ENCODE data around the gene NCOA7.
"Not testable (repeated sequence)": the region's sequence is repeated elsewhere in the genome, so short reads cannot be mapped to it uniquely, and the experiment has no call there.

The NCOA7 gene

DNA sequence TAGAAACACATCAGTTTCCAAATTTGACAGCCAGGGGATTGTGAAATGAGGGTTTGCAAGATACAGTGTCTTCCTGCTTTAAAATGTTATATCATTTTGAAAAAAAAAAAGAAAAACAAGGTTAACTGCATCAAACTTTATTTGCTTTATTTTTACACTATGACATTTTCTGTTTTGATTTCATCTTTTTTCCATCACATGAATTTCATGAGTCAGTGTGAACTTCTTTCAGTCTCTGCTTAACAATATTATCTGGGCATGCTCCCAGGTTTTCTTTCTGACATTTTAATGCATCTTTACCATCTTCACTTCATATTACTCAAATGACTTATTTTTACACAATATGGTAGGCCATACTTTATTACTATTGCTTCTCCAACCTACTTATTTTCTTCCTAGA, 1.9 kb downstream of the NCOA7 start:
- no peak for DNase-seq

DNA sequence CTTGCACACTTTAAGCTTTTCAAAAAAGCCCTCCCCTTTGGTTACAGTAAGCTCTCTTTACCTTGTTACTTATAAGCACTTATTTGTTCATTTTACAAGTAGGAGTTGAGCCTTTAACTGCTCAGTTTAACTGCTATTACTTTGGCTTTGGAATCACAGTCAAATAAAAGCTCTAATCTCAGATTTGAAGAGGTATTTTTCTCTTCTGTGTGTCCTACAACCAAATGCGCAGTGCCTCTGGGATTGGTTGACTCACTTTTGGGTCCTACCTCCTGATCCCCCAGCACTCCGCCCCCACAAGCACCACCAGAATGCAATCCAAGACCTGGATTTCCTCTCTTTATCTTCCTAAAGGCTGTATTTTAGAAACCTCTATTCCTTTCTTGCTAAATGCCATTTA, 2.5 kb downstream of the NCOA7 start:
- no peak for DNase-seq

DNA sequence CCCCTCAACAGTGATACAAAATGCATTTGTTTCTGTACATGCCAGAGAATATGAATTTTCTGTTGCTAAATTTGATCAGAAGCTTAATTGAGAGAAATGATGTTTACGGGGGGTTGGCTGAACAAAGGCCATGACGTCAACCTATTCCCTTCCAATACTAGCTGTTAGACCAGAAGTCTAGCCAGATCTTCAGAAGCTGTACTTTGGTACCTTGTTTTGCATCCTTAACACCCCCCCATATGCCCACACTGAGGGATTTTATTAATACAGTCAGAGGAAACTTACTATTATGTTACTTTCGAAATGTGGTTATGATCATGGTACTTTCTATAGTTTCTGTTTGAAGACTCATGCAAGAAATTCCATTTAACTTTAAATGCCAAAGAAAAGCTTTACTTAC, 3.1 kb downstream of the NCOA7 start:
- no peak for DNase-seq

DNA sequence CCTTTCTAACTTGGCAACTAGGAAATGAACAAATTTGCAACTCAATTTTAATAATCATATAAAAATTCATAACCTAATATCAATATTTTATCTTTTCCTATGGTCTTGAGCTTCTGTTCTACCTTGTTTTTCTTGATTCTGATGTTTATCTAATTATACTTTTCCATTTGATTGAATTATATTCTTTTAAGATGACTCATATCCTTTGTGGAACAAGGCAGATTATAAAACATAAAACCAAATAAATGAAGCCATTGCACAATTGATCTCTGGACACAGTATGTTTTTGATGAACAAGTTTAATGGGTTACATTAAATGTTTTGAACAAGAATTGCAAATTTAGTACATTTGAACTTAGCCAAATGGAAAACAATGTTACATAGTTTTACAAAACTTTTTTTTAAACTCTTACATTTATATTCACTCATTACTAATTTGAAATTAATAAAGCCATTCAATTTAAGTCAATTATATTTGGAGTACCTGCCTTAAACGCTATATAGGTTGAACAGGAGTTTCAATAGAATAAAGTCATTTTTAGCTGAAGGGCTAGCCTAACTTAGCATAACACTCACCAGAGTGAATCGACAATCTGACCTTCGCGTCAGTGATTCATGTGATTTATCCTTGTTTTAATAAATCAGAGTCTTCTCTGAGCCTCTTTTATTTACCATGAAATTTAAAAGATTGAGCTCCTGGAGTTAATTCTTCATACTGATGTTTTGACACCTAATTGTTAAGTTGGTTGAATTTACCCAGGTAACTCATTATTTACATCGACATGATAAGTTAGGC, 3.8 kb downstream of the NCOA7 start:
- no peak for DNase-seq

DNA sequence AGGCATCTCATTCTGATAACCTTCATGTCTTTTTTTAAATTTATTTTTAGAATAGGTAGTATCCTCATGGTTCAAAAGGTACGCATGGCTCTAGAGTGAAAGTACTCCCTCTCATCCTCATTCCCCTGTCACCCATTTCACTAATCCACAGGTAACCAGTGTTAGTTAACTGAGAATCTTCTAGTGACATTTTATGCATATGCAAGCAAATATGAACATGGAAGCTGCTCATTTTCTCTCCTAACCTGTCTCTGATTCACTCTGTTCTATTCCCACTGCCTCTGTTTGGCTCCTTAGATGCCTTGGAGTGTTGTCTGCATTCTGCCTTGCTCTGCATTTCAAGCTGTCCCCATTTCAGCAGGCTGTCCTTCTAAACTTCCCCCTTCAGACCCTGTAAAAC, 4.5 kb downstream of the NCOA7 start:
- no peak for DNase-seq

DNA sequence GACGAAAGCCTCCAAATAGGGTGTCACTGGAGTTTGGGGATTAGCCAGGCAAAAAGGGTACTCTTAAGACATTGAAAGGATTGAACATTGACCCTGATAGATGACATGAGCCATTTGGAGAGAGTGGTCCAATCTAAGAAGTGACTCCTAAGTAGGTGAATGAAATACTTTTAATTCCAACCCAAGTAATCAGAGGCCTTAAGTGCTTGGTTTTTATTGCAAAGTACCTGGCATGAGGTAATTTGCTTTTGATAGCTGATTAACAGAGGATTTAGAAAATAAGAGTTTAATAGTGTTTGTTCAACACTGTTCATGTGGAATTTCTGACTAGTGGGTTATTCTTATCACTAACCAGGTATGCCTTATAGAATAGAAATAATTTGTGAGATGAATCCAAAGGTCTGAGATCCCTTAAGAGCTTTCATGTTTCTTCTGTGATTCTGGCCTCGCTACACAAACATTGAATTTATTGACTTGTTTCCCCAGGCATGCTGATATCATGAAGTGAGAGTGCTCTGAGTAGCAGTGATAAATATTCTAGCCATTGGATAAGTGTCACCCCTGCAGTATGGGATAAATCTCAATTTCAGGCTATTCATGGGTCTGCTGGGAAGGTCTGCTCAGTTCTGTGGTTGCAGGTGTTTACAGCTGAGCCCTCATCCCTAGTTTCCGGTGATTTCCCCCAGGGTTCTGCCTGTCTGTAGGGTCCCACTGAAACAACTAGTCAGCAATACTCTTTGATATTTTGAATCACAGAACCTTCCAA, 6.5 kb downstream of the NCOA7 start:
- DNase-seq, result no peak

DNA sequence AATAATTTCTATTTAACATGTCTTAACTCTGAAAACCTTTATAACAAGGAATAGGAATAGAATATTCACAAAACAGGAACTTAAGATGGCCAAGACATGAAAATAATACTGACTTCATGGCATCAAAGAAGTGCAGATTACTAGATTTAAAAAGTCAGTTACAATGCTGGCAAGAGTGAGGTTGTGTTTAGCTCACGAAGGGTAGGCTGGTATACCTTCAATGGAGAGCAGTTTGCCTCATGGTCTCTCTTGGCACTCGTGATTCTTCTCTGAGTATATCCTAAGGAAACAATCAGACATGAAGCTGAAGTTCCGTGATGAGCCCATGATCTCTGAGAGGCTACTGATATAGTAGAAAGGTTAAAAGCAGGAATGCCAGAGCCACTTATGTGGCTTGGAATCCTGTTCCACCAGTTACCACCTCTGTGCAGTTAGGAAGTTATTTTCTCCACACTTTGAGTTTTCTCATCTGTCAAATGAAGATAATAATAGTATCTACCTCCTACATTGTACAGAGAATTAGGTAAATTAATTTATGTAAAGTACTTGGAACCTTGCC, 7.2 kb downstream of the NCOA7 start:
- no peak for DNase-seq

DNA sequence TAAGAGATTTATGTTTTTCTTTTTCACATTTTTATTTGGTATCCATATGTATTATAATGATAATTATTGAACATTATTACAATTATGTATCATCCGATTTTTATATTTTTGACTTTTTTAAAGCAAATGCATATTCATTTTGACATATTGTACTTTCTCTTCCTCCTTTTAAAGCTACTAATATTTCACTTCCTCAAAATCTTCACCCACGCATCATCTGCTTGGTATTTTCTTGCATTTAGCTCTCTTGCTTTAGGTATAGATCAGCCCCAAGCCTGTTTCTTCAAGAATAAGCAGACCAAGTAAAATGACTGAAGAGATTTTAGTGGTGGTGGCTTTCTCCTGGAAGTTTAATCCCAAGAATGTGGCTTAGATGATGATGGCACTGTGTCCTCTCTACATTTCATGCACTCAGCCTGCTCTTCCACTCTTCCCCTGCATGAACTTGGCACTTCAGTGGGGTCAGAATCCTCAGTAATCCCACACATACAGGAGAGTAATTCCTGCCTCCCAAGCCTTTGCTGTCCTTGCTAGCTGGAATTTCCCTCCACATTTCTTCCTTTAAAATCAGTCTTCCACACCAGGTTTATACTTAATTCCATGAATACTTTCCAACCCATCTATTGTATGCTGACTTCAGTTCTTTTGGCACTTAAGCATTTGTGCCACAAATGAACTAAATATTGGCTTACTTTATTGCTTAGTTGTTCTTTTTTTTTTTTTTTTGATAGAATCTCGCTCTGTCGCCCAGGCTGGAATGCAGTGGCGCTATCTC, 8.2 kb downstream of the NCOA7 start:
- DNase-seq, result no peak

DNA sequence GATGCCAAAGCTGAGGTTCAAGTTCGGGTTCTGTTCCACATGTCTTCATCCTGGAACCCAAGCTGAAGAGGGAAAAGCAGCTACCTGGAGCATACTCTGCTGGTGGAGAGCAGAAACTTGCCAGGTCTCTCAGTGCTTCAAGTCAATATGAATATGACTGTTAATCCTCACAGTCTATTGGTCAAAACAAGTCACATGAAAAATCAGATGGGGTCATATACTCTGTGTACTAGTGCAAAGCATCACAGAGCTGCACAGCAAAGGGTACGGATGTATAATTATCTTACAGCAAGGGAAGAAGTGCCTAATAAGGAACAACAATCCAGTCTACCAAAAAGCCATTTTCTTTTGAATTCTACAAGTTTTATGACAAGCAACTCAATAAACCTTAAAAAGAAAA, 11.6 kb downstream of the NCOA7 start:
- no peak for DNase-seq

DNA sequence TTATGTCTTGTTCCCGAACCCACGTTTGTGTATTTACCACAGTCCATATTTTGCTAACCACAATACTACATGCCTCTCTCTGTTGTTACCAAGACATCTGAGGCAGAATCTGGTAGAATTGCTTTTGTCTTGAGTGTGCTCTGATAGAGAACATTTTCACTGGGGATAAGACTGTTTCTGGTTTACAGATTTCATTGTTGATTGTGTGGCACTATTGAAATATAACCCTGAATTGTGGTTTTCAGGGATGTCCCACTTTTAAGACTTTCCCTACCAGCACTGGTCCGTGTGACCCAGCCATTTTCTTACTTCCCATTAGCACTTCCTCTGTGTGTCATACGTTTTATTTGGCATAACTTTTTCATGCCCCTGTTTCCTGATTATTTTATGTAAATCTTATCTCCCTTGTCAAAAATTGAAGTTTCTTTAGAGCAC, 12.2 kb downstream of the NCOA7 start:
- no peak for DNase-seq

DNA sequence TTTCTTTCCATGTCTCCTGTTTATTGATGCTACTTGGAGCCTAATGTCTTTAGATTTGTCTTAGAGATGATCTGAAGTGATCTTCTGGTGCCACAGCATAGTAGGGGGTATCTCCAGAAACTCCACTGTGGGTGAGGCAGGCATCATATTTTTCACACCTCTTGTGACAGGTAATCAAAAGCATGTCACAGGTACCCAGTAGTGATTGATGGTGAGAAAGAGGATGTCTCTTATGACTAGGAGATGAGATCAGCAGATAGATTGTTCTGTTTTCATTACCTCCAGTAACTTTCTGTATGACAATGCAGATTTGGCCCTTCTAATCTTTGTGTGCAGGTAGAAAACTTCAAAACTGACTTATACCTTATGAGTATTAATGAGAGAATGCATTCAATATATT, 13.5 kb downstream of the NCOA7 start:
- DNase-seq, result no peak

DNA sequence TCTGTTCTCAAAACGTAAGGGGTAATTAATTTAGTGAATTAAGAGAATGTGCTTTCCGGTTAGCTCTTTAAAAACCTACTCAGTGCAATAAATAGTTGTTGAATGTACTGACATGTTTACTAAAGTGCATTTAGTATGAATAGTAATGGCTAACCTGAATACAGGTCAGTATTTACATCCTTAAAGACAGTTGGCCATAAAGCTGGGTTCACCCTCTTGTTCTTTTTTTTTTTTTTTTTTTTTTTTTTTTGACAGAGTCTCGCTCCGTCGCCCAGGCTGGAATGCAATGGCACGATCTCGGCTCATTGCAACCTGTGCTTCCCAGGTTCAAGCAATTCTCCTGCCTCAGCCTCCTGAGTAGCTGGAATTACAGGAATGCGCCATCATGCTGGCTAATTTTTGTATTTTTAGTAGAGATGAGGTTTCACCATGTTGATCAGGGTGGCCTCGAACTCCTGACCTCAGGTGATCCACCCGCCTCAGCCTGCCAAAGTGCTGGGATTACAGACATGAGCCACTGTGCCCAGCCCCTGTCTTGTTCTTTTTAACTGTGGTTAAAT, 14.2 kb downstream of the NCOA7 start:
- not testable (repeated sequence) for DNase-seq

DNA sequence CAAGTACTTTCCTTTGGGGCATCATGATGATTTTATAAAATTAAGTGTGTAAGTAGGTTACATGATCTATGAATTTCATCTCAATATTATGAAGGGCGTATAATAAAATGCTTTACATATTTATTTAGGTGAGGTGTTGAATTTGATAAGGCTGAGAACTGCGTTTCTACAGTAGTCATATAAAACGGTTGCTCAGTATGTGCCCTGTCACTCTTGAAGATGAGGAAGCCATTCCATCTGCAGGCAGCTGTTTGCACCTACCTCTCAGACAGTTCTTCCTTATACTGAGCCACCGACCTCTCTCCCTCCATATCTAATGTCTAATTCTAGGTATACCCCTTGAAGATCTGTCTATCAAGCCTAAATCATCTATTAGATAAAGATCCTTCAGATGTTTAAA, 16.1 kb downstream of the NCOA7 start:
- no peak for DNase-seq

DNA sequence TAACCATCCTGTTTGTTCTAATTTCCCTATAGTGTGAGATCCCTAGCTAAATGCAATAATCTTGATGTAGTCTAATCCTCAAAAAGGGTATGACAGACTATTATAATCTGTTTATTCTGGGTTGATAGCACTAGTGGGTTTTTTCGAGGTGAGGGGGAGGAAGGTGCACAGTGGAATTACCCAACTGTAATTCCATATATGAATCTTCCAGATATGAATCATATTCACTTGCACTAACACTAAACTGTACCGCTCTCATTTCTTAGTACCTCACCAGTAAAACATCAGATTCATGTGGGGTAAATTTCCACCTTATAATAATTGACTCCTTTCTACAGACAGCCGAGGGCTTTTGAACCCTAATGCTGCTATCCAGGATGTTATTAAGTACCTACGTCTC, 16.5 kb downstream of the NCOA7 start:
- no peak for DNase-seq

DNA sequence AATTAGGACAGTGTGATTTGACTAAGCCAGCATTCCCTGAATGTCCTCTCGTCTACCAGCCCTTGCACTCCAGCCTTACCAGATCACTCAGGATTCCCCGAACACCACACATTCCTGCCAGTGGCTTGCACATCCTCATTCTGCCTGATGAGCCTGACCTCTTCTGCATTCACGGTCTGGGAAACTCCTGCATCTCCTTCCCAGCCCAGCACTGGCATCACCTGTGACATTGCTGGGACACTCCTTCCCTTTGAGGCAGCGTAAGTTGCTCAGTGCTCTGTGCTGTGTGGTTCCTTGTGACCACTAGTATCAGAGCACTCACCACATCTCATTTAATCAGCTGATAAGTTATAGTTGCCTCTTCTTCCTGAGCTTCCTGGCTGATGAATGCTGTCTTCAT, 17.3 kb downstream of the NCOA7 start:
- no peak for DNase-seq

DNA sequence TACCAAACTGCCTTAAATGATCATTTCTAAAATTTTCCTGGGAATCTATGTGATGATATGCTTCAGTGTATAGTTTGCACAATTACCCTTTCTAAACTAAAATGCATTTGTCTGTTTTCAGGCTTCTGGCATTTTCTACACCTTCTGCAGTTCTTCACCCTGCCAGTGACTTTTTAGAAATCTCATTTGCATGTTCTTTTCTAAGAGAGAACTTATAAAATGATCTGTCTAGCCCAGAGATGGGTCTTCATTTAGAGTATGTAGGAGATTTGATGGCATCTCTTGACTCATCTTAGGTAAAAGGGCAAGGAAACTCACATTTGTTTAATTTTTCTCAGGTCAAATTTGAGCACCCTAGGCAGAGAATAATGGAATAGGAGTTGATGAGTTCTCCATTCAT, 17.8 kb downstream of the NCOA7 start:
- no peak for DNase-seq

DNA sequence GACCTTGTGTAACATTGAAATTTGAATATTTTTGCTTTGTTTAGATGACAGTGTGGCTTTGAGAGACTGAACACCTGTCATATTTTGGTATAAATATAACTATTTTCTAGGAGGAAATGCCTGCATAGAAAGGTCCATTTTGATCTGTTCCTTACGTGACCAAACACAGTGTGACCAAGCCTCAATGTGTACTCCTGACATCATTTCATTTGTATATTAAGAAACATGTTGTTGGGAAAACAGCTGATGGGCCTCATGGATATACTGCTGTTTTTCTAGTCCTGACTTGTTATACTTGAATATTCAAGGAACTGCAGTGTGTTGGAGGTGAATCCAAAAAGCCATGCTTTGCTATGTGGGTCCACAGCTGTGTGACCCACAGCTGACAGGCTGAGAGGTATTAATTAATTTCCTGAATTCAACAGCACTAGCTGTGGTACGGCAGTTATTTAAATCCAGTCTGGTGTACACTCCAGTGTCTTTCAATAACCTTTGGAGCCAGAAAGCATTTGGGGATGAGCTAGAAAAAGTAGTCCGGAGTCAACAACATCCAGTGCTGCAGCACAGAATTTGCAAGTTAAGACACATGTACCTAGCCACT, 18.9 kb downstream of the NCOA7 start:
- peak; percentile 32 for DNase-seq

DNA sequence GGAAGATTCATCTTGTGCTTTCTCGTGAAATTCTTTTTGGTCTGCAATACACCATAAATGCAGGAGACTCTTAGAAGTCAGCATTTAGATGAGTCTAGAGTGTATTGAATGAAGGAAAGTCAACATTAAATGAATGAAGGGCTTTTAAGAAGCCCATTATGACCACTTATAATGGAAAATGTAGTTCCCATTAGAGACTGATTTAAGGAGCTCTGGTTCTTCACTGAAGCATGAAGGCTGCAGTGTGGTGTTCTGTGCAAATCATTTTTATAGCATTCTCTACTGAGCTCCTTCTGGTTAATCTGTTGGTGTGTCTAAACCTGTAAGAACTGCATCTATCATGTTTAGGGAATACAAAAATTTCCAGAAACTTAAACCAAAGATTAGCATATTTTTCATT, 19.7 kb downstream of the NCOA7 start:
- DNase-seq, result peak; percentile 72

DNA sequence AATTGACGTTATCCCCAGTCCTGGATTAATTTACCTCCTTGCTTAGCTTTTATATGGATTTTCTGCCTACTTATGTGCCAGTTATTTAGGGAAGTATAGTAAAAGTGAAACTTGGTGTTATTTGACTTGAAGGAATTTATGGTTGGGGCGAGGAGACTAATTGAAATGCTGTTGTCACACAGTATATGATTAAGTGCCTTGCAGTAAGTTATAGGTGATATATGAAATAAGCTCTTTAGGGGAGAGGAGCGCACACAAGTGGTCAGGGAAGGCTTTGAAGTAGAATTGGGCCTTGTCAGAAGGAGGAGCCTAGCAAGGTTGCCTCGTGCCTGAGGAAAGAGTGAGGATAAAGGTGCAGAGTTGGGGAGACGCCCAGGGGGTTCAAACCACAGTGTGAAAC, 20.5 kb downstream of the NCOA7 start:
- DNase-seq, result no peak

DNA sequence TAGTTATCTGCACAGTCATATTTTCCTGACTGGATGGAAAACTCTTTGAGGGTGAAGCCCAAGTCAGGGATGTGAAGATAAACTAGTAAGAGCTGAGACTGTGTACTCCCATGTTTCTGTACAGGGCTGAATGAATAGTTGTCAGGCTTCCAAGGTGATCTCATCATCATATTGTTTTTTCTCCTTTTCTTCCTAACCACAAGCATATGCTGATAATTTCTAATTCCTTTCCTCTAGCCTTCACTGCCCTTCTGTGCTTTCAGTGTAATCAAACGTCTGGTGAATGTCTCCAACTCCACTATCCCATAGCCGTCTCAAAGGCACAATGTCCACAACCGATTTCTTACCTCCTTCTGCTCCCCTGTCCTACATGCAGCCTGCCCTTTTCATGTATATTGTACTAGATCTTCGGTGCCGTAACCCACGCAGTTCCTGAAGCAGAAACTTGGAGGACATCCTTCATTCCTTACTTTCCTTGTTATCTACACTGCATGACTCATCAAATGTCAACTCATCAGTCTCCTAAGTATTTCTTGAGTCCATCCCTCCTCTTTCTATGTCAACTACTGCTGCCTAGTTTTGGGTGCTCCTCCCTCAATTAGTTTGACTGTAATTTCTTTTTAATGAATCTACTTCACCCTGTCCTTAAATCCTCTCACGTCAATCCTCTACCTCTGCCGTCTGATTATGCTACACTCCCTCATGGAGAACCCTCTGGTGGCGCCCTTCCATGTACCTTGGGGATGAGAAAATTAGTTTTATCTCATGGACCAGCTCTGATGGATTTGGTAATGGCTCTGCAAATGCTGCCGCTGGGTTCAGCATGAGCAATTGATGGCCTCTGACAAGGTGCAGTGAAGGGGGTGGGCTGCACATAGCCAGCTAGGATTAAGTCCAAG, 21.9 kb downstream of the NCOA7 start:
- peak; percentile 68 for DNase-seq

DNA sequence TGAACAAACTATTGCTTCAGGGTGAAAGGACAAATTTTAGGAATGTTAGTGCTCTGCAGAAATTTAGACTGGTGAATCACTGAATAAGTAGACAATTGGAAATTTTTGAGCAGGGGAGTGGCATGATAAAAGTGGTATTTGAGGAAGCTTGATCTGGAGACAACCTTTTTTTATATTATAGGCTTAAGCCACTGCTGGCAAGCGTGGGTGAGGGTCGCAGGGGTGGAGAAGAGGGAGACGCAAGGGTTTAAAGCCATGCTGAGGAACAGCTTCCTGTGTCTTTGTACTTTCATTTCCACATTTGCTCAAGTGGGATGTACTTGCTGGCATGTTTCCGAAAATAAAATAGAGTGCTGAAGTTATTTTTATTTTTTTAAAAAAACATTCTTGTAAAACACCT, 23.7 kb downstream of the NCOA7 start:
- no peak for DNase-seq

Measured in NCI-H2171 treated with DMSO at 0.1 percent for 48 hours (cell line).